HepG2 (cell line): ENCODE data around the gene FGGY. TPM values are rescaled to one million over a fixed set of nuclear protein-coding genes. Genes with fewer than 3 reads are reported as not detected.

ENCODE experiments used
- ATAC-seq: fragments of 200-7000 bp; cut with Tn5 transposase; 3 replicates; pipeline ENCODE4 v1.9.1; 2020; ENCODE audit warnings: mild to moderate bottlenecking, moderate library complexity
- BruUV-seq: library from RNA; stranded (reverse); fragments of 400-500 nt; replicated peaks from 2 replicates; lab custom pipeline; 2021; lab: Mats Ljungman, UMichigan
- CTCF ChIA-PET: fragments of 300-600 bp; formaldehyde crosslinking; extraction: SDS; loops from one replicate; lab custom pipeline; 2021; ENCODE audit warnings: low total read pairs, inconsistent platforms, low intra/inter-chr PET ratio; lab: Yijun Ruan, JAX
- POLR2A ChIA-PET: fragments of 350-600 bp; sonication (Branson Sonifier 250); formaldehyde crosslinking; loops from one replicate; lab custom pipeline; 2020; ENCODE audit warnings: antibody characterized with exemption, inconsistent platforms; lab: Yijun Ruan, JAX
- DNase-seq: peaks from one replicate; pipeline ENCODE4 v3.0.0-alpha.2; 2015; ENCODE audit warnings: low spot score
- FAIRE-seq: peaks from 3 replicates; lab custom pipeline; 2011; peaks lifted over from hg19 to GRCh38; lab: Jason Lieb, UNC
- H2AFZ ChIP-seq: one replicate; pipeline ENCODE4 v1.6.1; 2011; ENCODE audit warnings: low read length, inconsistent platforms
- H3K27ac ChIP-seq: fragments of 300-600 bp; 3 replicates; pipeline ENCODE4 v1.8.0; 2011; ENCODE audit warnings: mixed run types, mild to moderate bottlenecking, mixed read lengths, low read length, inconsistent platforms; ENCODE audit not compliant: insufficient read depth; ENCODE audit errors: extremely low read length
- H3K27me3 ChIP-seq, 2 experiments: fragments of 200-600 bp in 1 of 2; 2 replicates in 1 of 2; 3 replicates in 1 of 2; pipeline versions ENCODE4 v1.6.0 to v1.8.0; 2011; ENCODE audit warnings: low read length in 2 of 2, mild to moderate bottlenecking in 2 of 2, moderate library complexity in 2 of 2, inconsistent platforms in 1 of 2; ENCODE audit not compliant: insufficient read depth in 2 of 2, control insufficient read depth in 1 of 2
- H3K36me3 ChIP-seq, 2 experiments: fragments of 200-600 bp in 1 of 2; replicated peaks in 1 of 2; 2 replicates in 1 of 2; 3 replicates in 1 of 2; pipeline versions ENCODE4 v1.5.1 to v1.8.0; 2011; ENCODE audit warnings: low read length in 2 of 2, inconsistent platforms in 1 of 2; ENCODE audit not compliant: insufficient read depth in 2 of 2, control insufficient read depth in 1 of 2
- H3K4me1 ChIP-seq: 2 replicates; pipeline ENCODE4 v1.5.1; 2012; ENCODE audit warnings: low read length, inconsistent platforms; ENCODE audit not compliant: insufficient read depth
- H3K4me2 ChIP-seq: 2 replicates; pipeline ENCODE4 v1.6.0; 2011; ENCODE audit warnings: low read depth, low read length, inconsistent platforms
- H3K4me3 ChIP-seq, 3 experiments: fragments of 200-600 bp in 1 of 3; sonication (generic), shearing (Covaris generic) in 1 of 3; replicated peaks in 1 of 3; 2 replicates each; pipeline ENCODE4 v1.5.1; 2011 to 2016; ENCODE audit warnings: low read length in 3 of 3, inconsistent platforms in 2 of 3, low read depth in 2 of 3, mild to moderate bottlenecking in 2 of 3, control low read depth in 1 of 3, mixed read lengths in 1 of 3; ENCODE audit not compliant: insufficient read depth in 1 of 3
- H3K79me2 ChIP-seq: one replicate; pipeline ENCODE4 v1.6.1; 2011; ENCODE audit warnings: low read length, inconsistent platforms; ENCODE audit not compliant: insufficient read depth
- H3K9ac ChIP-seq: 2 replicates; pipeline ENCODE4 v1.6.0; 2011; ENCODE audit warnings: mild to moderate bottlenecking, low read depth, low read length, inconsistent platforms; ENCODE audit not compliant: insufficient read depth
- H3K9me3 ChIP-seq: 2 replicates; pipeline ENCODE4 v1.5.1; 2012; ENCODE audit warnings: mild to moderate bottlenecking, low read length
- H4K20me1 ChIP-seq: 2 replicates; pipeline ENCODE4 v1.6.0; 2011; ENCODE audit warnings: inconsistent platforms, mild to moderate bottlenecking, low read length, moderate library complexity; ENCODE audit not compliant: insufficient read depth
- AFF4 ChIP-seq: sonication (generic); formaldehyde crosslinking; IDR thresholded peaks from 2 replicates; pipeline ENCODE4 v1.4.0; 2020; ENCODE audit warnings: missing genetic modification reagents
- CEBPZ ChIP-seq: IDR thresholded peaks from 2 replicates; pipeline ENCODE4 v1.6.1; 2012; ENCODE audit warnings: low read length, improper control_type of control experiment
- FOXK2 ChIP-seq: fragments of 450-650 bp; IDR thresholded peaks from 2 replicates; pipeline ENCODE4 v1.6.1; 2016
- HNF4G ChIP-seq, 2 experiments: sonication (generic) in 1 of 2; formaldehyde crosslinking in 1 of 2; IDR thresholded peaks; 2 replicates each; pipeline versions ENCODE4 v1.4.0 to v1.6.1; 2011 to 2020; ENCODE audit warnings: borderline replicate concordance in 2 of 2, low read depth in 2 of 2, mild to moderate bottlenecking in 2 of 2, low read length in 1 of 2, missing genetic modification reagents in 1 of 2, moderate library complexity in 1 of 2
- PTBP1 ChIP-seq: fragments of 200-400 bp; formaldehyde crosslinking; IDR thresholded peaks from 2 replicates; pipeline ENCODE4 v1.6.1; 2018; ENCODE audit warnings: low read length, low read depth; ENCODE audit not compliant: poor library complexity, severe bottlenecking
- TRIM22 ChIP-seq: fragments of 450-650 bp; IDR thresholded peaks from 2 replicates; pipeline ENCODE4 v1.6.1; 2017
- YEATS2 ChIP-seq: sonication (generic); formaldehyde crosslinking; IDR thresholded peaks from 2 replicates; pipeline ENCODE4 v1.4.0; 2020; ENCODE audit warnings: missing genetic modification reagents, borderline replicate concordance
- ZNF451 ChIP-seq: sonication (generic); formaldehyde crosslinking; IDR thresholded peaks from 2 replicates; pipeline ENCODE4 v1.5.0; 2020; ENCODE audit warnings: mild to moderate bottlenecking, missing genetic modification reagents
- in situ Hi-C: cut with HindIII; loops from 2 replicates; pipeline ENCODE4 v1.10.0; 2017; ENCODE audit warnings: low pct_unique_long_range_greater_than_20kb; ENCODE audit not compliant: extremely low pct_ligation_motif_present
- intact Hi-C: fragments of 100-400 bp; cut with micrococcal nuclease; formaldehyde crosslinking; loops from one replicate; pipeline ENCODE4 v1.10.0; 2022; ENCODE audit not compliant: unreplicated experiment
- polyA plus RNA-seq, 8 experiments: library from polyadenylated mRNA; depleted of rRNA in 3 of 8; stranded (reverse) in 7 of 8; unstranded in 1 of 8; fragments of >200 nt; fragmentation: Illumina TruSeq in 4 of 8; extraction: Trizol in 4 of 8; gene quantifications; 2 replicates each; pipeline versions ENCODE4 v1.2.1 to v1.2.3, GENCODE V29; 2011 to 2016; ENCODE audit warnings: low read depth in 4 of 8, missing spikeins in 1 of 8, mixed read lengths in 1 of 8; ENCODE audit not compliant: insufficient read depth in 1 of 8
- total RNA-seq, 5 experiments: library from RNA; depleted of rRNA; stranded (reverse); fragments of >200 nt; fragmentation: Illumina TruSeq; extraction: Trizol; gene quantifications; 2 replicates each; pipeline ENCODE4 v1.2.3, GENCODE V29; 2016; ENCODE audit warnings: low read depth in 1 of 5
- TF ChIP-seq, protein P1 (sequence below): sonication (generic); formaldehyde crosslinking; IDR thresholded peaks from 2 replicates; pipeline ENCODE4 v1.8.1; 2023; ENCODE audit warnings: missing genetic modification reagents, inconsistent platforms, borderline replicate concordance

The FGGY gene
- total and polyA plus RNA-seq, 2 of the 13 experiments (the other 11 are each of a cell fraction or from before 2014, with no cell fraction given), result 15.7 to 27.5 TPM

DNA sequence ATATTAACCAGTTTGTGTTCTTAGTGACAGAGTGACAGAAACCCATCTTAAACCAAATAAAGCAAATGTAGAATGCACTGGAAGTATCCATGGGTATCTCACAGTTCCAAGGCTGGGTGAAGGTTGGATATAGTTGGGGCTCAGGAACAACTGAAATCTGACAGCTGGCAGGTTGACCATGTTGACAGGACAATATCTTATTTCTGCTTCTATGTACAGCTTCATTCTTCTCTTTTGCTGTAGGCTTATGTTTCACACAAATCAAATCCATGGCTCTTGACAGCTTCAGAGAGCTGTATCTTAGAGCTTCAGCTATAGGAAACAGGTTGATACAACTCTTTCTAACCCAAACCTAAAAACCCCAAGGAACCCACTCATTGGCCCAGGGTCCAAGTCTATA, 34.3 kb upstream of the FGGY start:
- Histone ChIP-seq H3K27ac (no peak overlapping the region), H4K20me1 (no peaks in the 10 kb centered on the region), H3K4me1 (no peaks in the 10 kb centered on the region), H3K4me3 (no peak overlapping the region), H2AFZ (no peak overlapping the region), H3K4me2 (no peak overlapping the region), H3K9me3 (no peaks in the 10 kb centered on the region), H3K79me2 (no peaks in the 10 kb centered on the region), H3K27me3 (peaks cover 0 to 13% of the 10 kb centered on the region in 2 experiments; a peak in 1 of 5 replicates), H3K36me3 (no peaks in the 10 kb centered on the region), H3K9ac (no peak overlapping the region)
- POLR2A ChIA-PET, result no interaction called here
- BruUV-seq, result no TSS peak
- ATAC-seq (no peak), DNase-seq (no peak), FAIRE-seq (no peak)
- intact Hi-C loops (no loop called here), in situ Hi-C loops (no loop called here)
- no peak for TF ChIP-seq YEATS2 (CRISPR knock-in tag)
- TF ChIP-seq HNF4G (IDR thresholded peaks at IDR 0.05; ENCODE audit: borderline replicate concordance, low read depth, low read length), result no peak
- no peak for TF ChIP-seq HNF4G (CRISPR knock-in tag; IDR thresholded peaks at IDR 0.05; ENCODE audit: borderline replicate concordance, low read depth)
- TF ChIP-seq FOXK2, result no peak
- no peak for TF ChIP-seq PTBP1
- TF ChIP-seq, protein P1, sequence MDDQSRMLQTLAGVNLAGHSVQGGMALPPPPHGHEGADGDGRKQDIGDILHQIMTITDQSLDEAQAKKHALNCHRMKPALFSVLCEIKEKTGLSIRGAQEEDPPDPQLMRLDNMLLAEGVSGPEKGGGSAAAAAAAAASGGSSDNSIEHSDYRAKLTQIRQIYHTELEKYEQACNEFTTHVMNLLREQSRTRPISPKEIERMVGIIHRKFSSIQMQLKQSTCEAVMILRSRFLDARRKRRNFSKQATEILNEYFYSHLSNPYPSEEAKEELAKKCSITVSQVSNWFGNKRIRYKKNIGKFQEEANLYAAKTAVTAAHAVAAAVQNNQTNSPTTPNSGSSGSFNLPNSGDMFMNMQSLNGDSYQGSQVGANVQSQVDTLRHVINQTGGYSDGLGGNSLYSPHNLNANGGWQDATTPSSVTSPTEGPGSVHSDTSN (CRISPR knock-in tag), result no peak
- CTCF ChIA-PET, result no interaction called here

DNA sequence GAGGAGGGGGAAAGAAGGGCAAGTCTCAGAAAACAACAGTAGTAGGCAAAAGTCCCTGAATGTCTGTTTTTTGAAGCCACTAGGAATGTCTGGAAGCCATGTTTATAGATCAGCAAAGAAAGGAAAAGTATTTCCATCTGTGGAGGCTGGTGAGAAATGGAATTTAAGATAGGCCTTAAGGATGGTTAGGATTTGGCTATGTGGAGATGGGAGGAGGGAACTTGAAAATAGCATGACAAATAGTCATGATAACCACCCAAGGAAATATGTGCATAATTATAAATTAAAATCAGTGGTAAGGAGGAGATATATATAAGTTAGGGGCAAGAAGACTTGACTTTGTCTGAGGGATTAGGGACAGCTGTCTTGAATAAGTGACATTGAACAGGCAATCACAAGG, 33.8 kb upstream of the FGGY start:
- Histone ChIP-seq H3K27ac (no peak overlapping the region), H3K4me3 (no peak overlapping the region), H3K36me3 (no peaks in the 10 kb centered on the region), H3K4me2 (no peak overlapping the region), H2AFZ (no peak overlapping the region), H3K27me3 (peaks cover 0 to 13% of the 10 kb centered on the region in 2 experiments; a peak in 1 of 5 replicates), H3K4me1 (no peaks in the 10 kb centered on the region), H4K20me1 (no peaks in the 10 kb centered on the region), H3K79me2 (no peaks in the 10 kb centered on the region), H3K9me3 (no peaks in the 10 kb centered on the region), H3K9ac (no peak overlapping the region)
- DNase-seq (no peak), FAIRE-seq (no peak), ATAC-seq (no peak)
- in situ Hi-C loops, result no loop called here
- intact Hi-C loops, result no loop called here
- BruUV-seq, result no TSS peak
- ChIA-PET CTCF (no interaction called here), POLR2A (no interaction called here)
- TF ChIP-seq AFF4, result no peak
- TF ChIP-seq CEBPZ, result no peak
- no peak for TF ChIP-seq ZNF451 (CRISPR knock-in tag)
- TF ChIP-seq TRIM22, result no peak
